GM21528 (cell line): Measurements from ENCODE around the gene CCNE1.

Experiments used
- ATAC-seq: cut with Tn5 transposase; IDR thresholded peaks from one replicate; pipeline ENCODE4 v1.9.1; 2021; ENCODE audit warnings: mild to moderate bottlenecking, moderate library complexity; ENCODE audit not compliant: unreplicated experiment, low FRiP score

CCNE1 gene

DNA sequence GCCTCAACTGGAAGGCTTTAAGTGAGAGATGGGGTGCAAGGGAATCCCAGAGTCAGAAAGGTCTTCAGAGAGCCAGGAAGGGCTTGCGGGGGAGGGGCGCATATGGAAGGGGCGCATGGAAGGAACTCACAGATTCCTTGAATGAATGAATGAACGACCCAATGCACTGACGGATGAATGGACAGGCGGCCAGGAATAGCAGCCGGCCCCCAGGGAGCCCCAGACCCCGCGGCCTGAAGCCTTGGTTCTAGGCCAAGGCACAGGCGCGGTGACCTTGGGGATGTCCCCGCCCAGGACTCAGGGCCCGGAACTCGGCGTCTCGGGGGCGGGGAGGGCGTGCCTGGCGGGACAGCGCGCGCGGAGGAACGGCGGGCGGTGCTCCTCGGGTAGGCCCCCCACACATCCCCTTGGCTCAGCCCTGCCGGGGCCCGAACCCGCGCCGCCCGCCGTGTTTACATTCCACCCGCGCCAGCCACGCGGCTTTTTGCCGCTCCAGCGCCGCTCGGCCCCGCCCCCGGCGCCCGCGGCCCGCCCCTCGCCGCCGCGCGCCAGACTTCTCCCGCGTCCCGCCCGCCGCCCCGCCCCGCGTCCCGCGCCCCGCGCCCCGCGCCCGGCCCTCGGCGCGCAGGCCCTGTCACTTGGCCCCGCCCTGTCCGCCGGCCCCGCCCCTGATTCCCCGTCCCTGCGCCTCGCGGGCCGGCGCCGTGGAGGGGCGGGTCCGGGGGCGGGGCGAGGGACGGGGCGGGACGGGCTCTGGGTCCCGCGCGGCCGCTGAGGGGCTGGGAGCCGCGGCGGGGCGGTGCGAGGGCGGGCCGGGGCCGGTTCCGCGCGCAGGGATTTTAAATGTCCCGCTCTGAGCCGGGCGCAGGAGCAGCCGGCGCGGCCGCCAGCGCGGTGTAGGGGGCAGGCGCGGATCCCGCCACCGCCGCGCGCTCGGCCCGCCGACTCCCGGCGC lies at the start of gene CCNE1:
CCNE1 (plus strand) TSS at position 867 of the 955 bp plus-strand sequence. CDS start 565 bp downstream, outside the sequence.
- peak; percentile 70 for ATAC-seq

GRCh38 chr19:29763196-29763595 lies 48.6 kb upstream of the CCNE1 start:
- no peak for ATAC-seq

- ATAC-seq: no peak
Observed at GRCh38 chr19:29764361-29764760, 47.4 kb upstream of the CCNE1 start.

GRCh38 chr19:29766100-29766499 lies 45.7 kb upstream of the CCNE1 start:
- ATAC-seq: no peak

- no peak for ATAC-seq
Observed at GRCh38 chr19:29767039-29767735, 44.6 kb upstream of the CCNE1 start.

DNA sequence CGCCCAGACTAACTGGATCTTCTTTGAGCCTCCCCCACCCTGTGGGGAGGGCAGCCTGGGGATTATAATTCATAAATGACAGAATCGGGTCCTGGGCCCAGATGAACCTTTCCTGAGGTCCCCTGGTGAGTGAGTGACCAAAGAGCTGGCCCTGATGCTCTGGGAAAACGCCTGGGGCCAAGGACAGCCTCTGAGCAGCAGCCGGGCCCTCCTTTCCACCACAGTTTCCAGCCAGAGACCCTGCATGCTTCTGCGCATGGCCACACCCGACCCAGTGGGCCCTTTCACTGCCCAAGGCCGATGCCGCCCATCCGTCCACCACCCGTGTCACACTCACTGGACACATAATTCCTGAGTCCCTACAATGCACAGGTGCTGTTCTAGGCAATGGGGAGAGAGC lies 43.6 kb upstream of the CCNE1 start:
- ATAC-seq: no peak

- no peak for ATAC-seq
Observed at GRCh38 chr19:29769997-29770396, 41.8 kb upstream of the CCNE1 start.

GRCh38 chr19:29770648-29771047 lies 41.1 kb upstream of the CCNE1 start:
- no peak for ATAC-seq

- ATAC-seq: no peak
Observed at GRCh38 chr19:29771708-29772414, 39.9 kb upstream of the CCNE1 start.

DNA sequence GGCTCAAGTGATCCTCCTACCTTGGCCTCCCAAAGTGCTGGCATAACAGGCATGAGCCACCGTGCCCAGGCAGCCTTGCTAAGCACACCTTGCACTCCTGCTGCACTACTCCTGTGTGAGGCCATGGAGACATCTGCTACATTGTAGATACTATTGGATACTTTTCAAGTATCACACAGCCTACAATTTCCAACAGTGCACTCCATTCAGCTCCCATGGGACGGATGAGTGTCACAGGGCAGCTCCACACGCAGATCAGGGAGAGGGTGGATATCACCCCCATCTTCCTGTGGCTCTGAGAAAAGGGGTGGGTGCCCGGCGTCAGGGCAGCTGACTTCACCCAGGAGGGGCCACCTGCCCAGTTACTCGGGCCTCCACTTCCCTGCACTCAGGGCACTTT lies 39.1 kb upstream of the CCNE1 start:
- no peak for ATAC-seq

DNA sequence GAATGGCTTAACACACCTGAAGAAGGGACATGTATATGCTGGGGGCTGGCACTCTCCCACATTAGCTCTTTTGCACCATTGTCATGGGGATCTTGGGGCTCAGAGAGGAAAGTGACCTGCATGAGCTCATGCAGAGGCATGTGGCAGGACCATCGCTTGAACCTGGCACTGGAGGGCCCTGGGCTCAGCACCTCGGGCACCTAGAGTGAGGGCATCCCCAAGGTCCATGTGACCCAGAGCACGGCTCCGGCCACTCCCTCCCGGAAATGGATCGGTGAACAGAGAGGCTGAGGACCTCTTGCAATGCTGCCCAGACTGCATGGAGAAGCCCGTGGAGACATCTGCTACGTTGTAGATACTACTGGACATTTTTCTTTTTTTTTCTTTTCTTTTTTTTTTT lies 38.6 kb upstream of the CCNE1 start:
- ATAC-seq: no peak

- ATAC-seq: no peak
Observed at GRCh38 chr19:29774126-29774525, 37.7 kb upstream of the CCNE1 start.

DNA sequence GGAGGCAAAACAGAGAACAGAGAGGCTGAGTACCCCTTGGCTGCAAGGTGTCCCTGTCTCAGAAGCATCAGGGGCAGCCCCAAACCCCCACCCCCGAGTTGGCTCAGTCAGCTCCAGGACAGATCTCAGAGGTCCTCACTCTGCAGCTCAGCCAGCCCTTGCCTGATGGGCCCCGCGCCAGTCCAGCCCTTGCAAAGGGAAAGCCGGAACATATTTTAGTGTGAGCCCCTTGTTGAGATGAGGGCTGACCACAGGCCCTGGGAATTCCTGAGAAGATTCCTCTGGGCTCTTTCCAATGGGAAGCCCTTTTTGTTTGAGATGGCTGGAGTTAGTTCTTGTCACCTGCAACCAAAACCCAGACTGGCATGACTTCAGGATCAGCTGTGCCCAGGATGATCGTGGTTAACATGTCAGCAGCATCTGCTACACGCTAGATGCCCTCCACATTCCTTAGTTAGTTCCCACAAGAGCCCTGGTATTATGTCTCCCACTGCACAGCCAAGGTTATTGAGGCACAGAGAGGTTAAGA lies 33.9 kb upstream of the CCNE1 start:
- no peak for ATAC-seq

GRCh38 chr19:29779921-29780320 lies 31.9 kb upstream of the CCNE1 start:
- no peak for ATAC-seq

- no peak for ATAC-seq
Observed at GRCh38 chr19:29781386-29782259, 30.2 kb upstream of the CCNE1 start.

- no peak for ATAC-seq
Observed at GRCh38 chr19:29782260-29782580, 29.6 kb upstream of the CCNE1 start.

DNA sequence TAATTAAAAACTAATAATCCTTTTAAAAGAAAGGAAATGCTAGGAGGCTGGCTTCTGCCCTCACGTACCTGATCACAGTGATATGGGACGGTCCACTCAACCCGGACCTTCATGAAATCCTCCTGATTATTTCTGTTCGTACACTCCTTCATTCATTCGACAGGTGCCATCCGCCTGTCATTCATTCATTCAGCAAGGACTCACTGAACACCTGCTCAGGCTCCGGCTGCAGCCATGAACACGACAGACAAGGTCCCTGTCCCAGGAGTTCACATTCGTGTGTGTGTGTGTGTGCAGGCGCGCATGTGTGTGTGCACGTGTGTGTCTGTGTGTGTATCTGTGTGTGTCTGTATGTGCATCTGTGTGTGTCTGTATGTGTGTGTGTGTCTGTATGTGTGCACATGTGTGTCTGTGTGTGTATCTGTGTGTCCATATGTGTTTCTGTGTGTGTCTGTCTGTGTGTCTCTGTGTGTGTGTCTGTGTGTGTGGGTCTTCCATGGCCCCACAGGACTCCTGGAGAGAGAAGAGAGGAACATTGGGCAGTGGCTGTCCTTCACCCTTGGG lies 28.1 kb upstream of the CCNE1 start:
- no peak for ATAC-seq

DNA sequence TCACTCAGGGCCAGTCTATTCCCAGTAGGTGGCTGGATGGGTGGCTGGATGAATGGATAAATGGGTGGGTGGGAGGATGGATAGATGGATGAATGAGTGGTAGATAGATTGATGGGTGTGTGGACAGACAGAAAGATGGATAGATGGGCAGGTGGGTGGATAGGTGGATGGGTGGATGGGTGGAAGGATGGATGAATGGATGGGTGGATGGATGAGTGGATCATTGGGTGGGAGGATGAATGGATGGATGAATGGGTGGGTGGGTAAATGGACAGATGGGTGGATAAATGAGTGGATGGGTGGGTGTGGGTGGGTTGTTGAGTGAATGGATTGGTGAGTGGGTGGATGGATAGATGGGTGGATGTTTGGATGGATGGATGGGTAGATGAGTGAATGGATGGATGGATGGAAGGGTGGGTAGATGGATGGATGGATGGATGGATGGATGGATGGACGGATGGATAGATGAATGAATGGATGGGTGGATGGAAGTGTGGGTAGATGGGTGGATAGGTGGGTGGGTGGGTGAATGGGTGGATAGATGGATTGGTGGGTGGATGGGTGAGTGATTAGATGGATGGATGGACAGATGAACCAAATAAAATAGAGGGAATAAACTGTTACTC lies 27.1 kb upstream of the CCNE1 start:
- no peak for ATAC-seq

DNA sequence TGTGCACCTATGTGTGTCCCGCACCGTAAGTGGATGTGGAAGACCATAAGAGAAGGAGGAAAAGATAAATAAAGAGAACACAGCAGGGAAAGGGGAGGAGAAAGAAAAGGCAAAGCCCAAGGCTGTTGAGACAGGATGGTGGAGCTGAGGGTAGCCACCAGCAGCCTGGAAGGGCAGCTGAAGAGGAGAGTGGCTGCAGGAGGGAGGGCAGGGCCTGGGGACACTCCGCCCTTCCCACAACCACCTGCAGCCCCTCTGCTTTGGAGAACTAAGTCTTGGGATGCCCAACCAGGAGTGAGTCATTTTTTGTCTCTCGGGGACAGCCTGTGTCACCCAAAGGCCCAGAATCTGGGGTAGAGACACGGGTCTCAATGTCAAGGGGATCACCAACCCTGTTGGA lies 26.4 kb upstream of the CCNE1 start:
- ATAC-seq: no peak
